ENCODE measurements around the gene PPM1H. TPM values are rescaled to one million over a fixed set of nuclear protein-coding genes. Genes with fewer than 3 reads are reported as not detected.

PPM1H gene
- total RNA-seq, 1 donor from 2014 or later, result 3.9 TPM

GRCh38 chr12:62738616-62739015 is 196.3 kb downstream of the PPM1H start:
- H3K4me3 ChIP-seq (ENCODE audit: low read depth, low read length), result no peak overlapping the region
- DNase-seq (ENCODE audit: low read depth), result no peak
- TF ChIP-seq CTCF (conservative IDR thresholded peaks at IDR 0.05; ENCODE audit: low read depth, low read length), result no peak

GRCh38 chr12:62738105-62738504 is 196.8 kb downstream of the PPM1H start:
- no peak overlapping the region for H3K4me3 ChIP-seq (ENCODE audit: low read depth, low read length)
- DNase-seq (ENCODE audit: low read depth), result no peak
- no peak for TF ChIP-seq CTCF (conservative IDR thresholded peaks at IDR 0.05; ENCODE audit: low read depth, low read length)

GRCh38 chr12:62737615-62738014 is 197.3 kb downstream of the PPM1H start:
- TF ChIP-seq CTCF (conservative IDR thresholded peaks at IDR 0.05; ENCODE audit: low read depth, low read length), result no peak
- DNase-seq (ENCODE audit: low read depth), result no peak

GRCh38 chr12:62737188-62737587 is 197.8 kb downstream of the PPM1H start:
- DNase-seq (ENCODE audit: low read depth), result no peak
- no peak overlapping the region for H3K4me3 ChIP-seq (ENCODE audit: low read depth, low read length)
- no peak for TF ChIP-seq CTCF (conservative IDR thresholded peaks at IDR 0.05; ENCODE audit: low read depth, low read length)

More at GRCh38 chr12:62737615-62738014, 197.3 kb downstream of the PPM1H start:
- H3K4me3 ChIP-seq (ENCODE audit: low read depth, low read length), result no peak overlapping the region

DNA sequence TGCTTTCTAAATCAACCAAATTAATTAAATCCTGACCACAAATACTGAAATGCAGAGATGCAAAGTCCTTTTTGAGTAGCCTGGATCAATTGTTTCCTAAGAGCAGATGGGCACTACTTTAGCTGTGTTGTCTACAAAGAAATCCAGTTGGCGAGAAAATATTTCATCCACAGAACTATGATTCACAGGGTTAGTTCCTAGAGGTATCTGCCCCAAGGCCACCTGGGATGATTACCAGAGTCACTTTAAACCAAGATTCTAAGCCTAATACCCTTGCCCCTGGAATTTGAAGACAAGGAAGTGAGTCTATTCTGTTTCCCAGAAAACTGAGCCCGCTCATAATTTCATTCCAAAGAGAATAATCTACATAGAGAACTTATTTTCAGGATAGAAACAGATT is 198.4 kb downstream of the PPM1H start:
- TF ChIP-seq CTCF (conservative IDR thresholded peaks at IDR 0.05; ENCODE audit: low read depth, low read length), result no peak
- no peak overlapping the region for H3K4me3 ChIP-seq (ENCODE audit: low read depth, low read length)
- no peak for DNase-seq (ENCODE audit: low read depth)

- no peak for TF ChIP-seq CTCF (conservative IDR thresholded peaks at IDR 0.05; ENCODE audit: low read depth, low read length)
- no peak for DNase-seq (ENCODE audit: low read depth)
- no peak overlapping the region for H3K4me3 ChIP-seq (ENCODE audit: low read depth, low read length)
Measured at GRCh38 chr12:62732861-62733427, 202.0 kb downstream of the PPM1H start.

DNA sequence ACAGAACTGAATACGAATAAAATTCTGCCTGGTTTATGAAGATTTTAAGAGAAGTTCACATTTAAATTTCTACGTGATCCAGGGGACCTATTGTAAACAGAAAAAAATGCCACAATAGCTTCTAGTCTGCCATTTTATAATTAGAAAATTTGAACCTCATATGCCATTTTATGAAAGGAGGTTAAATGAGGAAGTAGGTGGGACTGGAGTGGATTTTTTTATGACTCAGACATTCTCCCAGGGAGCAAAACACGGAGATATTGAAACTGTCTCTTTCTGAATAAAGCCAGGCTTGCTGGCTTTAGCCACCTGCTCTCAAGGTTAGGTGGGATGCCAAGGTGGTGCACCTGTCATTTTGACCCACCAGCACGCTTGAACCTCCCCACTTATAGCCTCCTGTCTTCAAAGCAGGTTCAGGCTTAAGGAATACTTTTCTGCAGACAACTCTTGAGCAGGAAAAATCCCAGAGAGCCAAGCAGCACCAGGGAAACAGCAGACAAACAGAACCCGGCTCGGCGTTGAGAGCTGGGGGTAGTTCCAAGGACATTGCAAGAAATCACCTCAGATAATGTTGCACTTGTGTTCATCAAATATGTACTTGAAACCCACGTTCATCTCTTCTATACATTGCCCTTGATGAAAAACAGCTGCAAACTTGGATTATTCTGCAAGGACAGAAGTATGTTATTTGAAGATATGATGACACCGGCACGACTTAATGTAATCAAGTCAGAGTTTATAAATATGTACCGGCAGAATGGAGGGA is 203.7 kb downstream of the PPM1H start:
- H3K4me3 ChIP-seq (ENCODE audit: low read depth, low read length), result no peak overlapping the region
- no peak for DNase-seq (ENCODE audit: low read depth)
- TF ChIP-seq CTCF (conservative IDR thresholded peaks at IDR 0.05; ENCODE audit: low read depth, low read length), result no peak
